PC-9 (cell line): ENCODE measurements around the gene AK9. TPM values are rescaled to one million over a fixed set of nuclear protein-coding genes. Genes with fewer than 3 reads are reported as not detected.

ENCODE experiments used
- BruUV-seq: library from RNA; stranded (reverse); fragments of 400-500 nt; replicated peaks from 2 replicates; lab custom pipeline; 2021; lab: Mats Ljungman, UMichigan
- CTCF ChIA-PET: fragments of 300-600 bp; sonication (Branson Sonifier 250); formaldehyde crosslinking; loops from one replicate; lab custom pipeline; 2022; ENCODE audit warnings: antibody characterized with exemption; lab: Charles Lee
- POLR2A ChIA-PET: fragments of 300-600 bp; sonication (Branson Sonifier 250); formaldehyde crosslinking; loops from one replicate; lab custom pipeline; 2022; ENCODE audit warnings: antibody characterized with exemption; ENCODE audit not compliant: unreplicated experiment; lab: Charles Lee
- DNase-seq, 2 experiments: peaks; one replicate each; pipeline versions ENCODE4 v3.0.0 to v3.0.0-alpha.2; 2015 to 2022; ENCODE audit warnings: mixed read lengths in 1 of 2
- H2AFZ ChIP-seq: fragments of 200-600 bp; sonication (generic); 2 replicates; pipeline ENCODE4 v1.8.1; 2017; ENCODE audit warnings: antibody characterized with exemption
- H3F3A ChIP-seq: fragments of 200-600 bp; sonication (generic); 2 replicates; pipeline ENCODE4 v1.8.1; 2017; ENCODE audit warnings: antibody characterized with exemption, mild to moderate bottlenecking, low read depth; ENCODE audit not compliant: insufficient read depth
- H3K27ac ChIP-seq: fragments of 200-600 bp; sonication (generic); 2 replicates; pipeline ENCODE4 v1.6.1; 2016; ENCODE audit warnings: mixed run types
- H3K27me3 ChIP-seq: fragments of 200-600 bp; sonication (generic); 2 replicates; pipeline ENCODE4 v1.6.1; 2016; ENCODE audit warnings: low read depth, mixed run types; ENCODE audit not compliant: insufficient read depth
- H3K36me3 ChIP-seq: fragments of 200-600 bp; sonication (generic); 2 replicates; pipeline ENCODE4 v1.6.1; 2016; ENCODE audit warnings: low read depth, mixed run types
- H3K4me1 ChIP-seq: fragments of 200-600 bp; sonication (generic); replicated peaks from 2 replicates; pipeline ENCODE4 v1.6.1; 2016; ENCODE audit warnings: mixed run types; ENCODE audit not compliant: insufficient read depth
- H3K4me2 ChIP-seq: fragments of 200-600 bp; sonication (generic); 2 replicates; pipeline ENCODE4 v1.6.1; 2017; ENCODE audit warnings: mixed run types
- H3K4me3 ChIP-seq: fragments of 200-600 bp; sonication (generic); 2 replicates; pipeline ENCODE4 v1.6.1; 2016; ENCODE audit warnings: mixed run types
- H3K79me2 ChIP-seq: fragments of 200-600 bp; sonication (generic); 2 replicates; pipeline ENCODE4 v1.6.1; 2017; ENCODE audit warnings: low read depth, mixed run types
- H3K9me2 ChIP-seq: fragments of 200-600 bp; sonication (generic); 2 replicates; pipeline ENCODE4 v1.8.1; 2017; ENCODE audit warnings: mild to moderate bottlenecking; ENCODE audit not compliant: insufficient read depth
- H3K9me3 ChIP-seq: fragments of 200-600 bp; sonication (generic); 2 replicates; pipeline ENCODE4 v1.8.1; 2016; ENCODE audit warnings: low read depth; ENCODE audit not compliant: insufficient read depth
- H4K20me1 ChIP-seq: fragments of 200-600 bp; sonication (generic); 2 replicates; pipeline ENCODE4 v1.8.1; 2017; ENCODE audit not compliant: insufficient read depth
- CTCF ChIP-seq: fragments of 200-600 bp; sonication (generic); conservative IDR thresholded peaks from 2 replicates; pipeline ENCODE4 v1.6.1; 2017; ENCODE audit warnings: mixed run types, antibody characterized with exemption, mild to moderate bottlenecking, moderate library complexity
- EZH2 ChIP-seq: fragments of 200-600 bp; sonication (generic); IDR thresholded peaks from 2 replicates; pipeline ENCODE4 v1.8.0; 2017; ENCODE audit warnings: antibody characterized with exemption, low read depth
- intact Hi-C: fragments of 100-400 bp; cut with micrococcal nuclease; formaldehyde crosslinking; loops from one replicate; pipeline ENCODE4 v1.10.0; 2022; ENCODE audit not compliant: unreplicated experiment
- total RNA-seq: library from RNA; stranded (reverse); gene quantifications from 2 replicates; pipeline ENCODE4 v1.2.3, GENCODE V29; 2021

The AK9 gene
- total RNA-seq, 1 experiment from 2014 or later = 7.4 TPM

GRCh38 chr6:109625199-109625598 is 65.8 kb downstream of the AK9 start:
- no peak for TF ChIP-seq EZH2
- H3F3A ChIP-seq = no peaks in the 10 kb centered on the region
- H3K27ac ChIP-seq = no peak overlapping the region
- H3K9me2 ChIP-seq = no peaks in the 10 kb centered on the region; the same call in 1 of the 2 replicates
- H3K4me2 ChIP-seq = no peak overlapping the region
- intact Hi-C loops = no loop called here
- no peaks in the 10 kb centered on the region for H3K4me1 ChIP-seq
- no TSS peak for BruUV-seq
- no peaks in the 10 kb centered on the region for H3K9me3 ChIP-seq
- no peak overlapping the region for H3K4me3 ChIP-seq
- H3K79me2 ChIP-seq = no peaks in the 10 kb centered on the region
- no peaks in the 10 kb centered on the region for H3K27me3 ChIP-seq
- no peak overlapping the region for H2AFZ ChIP-seq
- H3K36me3 ChIP-seq = no peaks in the 10 kb centered on the region
- DNase-seq = no peak
- CTCF ChIA-PET = no interaction called here
- POLR2A ChIA-PET = no interaction called here
- no peaks in the 10 kb centered on the region for H4K20me1 ChIP-seq

- H3K9me2 ChIP-seq = no peaks in the 10 kb centered on the region
- H4K20me1 ChIP-seq = no peaks in the 10 kb centered on the region
- no peaks in the 10 kb centered on the region for H3K9me3 ChIP-seq
- ChIA-PET POLR2A (no interaction called here), CTCF (no interaction called here)
- intact Hi-C loops = no loop called here
- no peak overlapping the region for H3K27ac ChIP-seq
- H3K79me2 ChIP-seq = no peaks in the 10 kb centered on the region
- TF ChIP-seq EZH2 (no peak), CTCF (no peak)
- no peaks in the 10 kb centered on the region for H3K36me3 ChIP-seq
- no peak overlapping the region for H3K4me2 ChIP-seq
- no TSS peak for BruUV-seq
- no peak overlapping the region for H2AFZ ChIP-seq
- no peak overlapping the region for H3K4me3 ChIP-seq
- H3K27me3 ChIP-seq = no peaks in the 10 kb centered on the region
- no peaks in the 10 kb centered on the region for H3F3A ChIP-seq
- no peak for DNase-seq
- no peaks in the 10 kb centered on the region for H3K4me1 ChIP-seq
Observed at GRCh38 chr6:109623288-109623687, 67.7 kb downstream of the AK9 start.

- Histone ChIP-seq H3K9me2 (no peaks in the 10 kb centered on the region), H3K79me2 (no peaks in the 10 kb centered on the region), H3K4me1 (no peaks in the 10 kb centered on the region), H3K4me3 (no peak overlapping the region), H3K36me3 (no peaks in the 10 kb centered on the region), H3K4me2 (no peak overlapping the region), H3K27ac (no peak overlapping the region), H4K20me1 (no peaks in the 10 kb centered on the region), H3K27me3 (no peaks in the 10 kb centered on the region), H3K9me3 (no peaks in the 10 kb centered on the region), H3F3A (peaks cover 3% of the 10 kb centered on the region; the same call in 1 of the 2 replicates), H2AFZ (no peak overlapping the region)
- POLR2A ChIA-PET = no interaction called here
- no TSS peak for BruUV-seq
- TF ChIP-seq CTCF (no peak), EZH2 (no peak)
- intact Hi-C loops = no loop called here
- CTCF ChIA-PET = no interaction called here
- no peak for DNase-seq
Observed at GRCh38 chr6:109612268-109612667, 78.7 kb downstream of the AK9 start.

GRCh38 chr6:109611502-109611901 is 79.5 kb downstream of the AK9 start:
- POLR2A ChIA-PET = no interaction called here
- intact Hi-C loops = no loop called here
- Histone ChIP-seq H4K20me1 (no peaks in the 10 kb centered on the region), H3K4me3 (no peak overlapping the region), H3K9me2 (no peaks in the 10 kb centered on the region), H3F3A (peaks cover 3% of the 10 kb centered on the region; the same call in 1 of the 2 replicates), H2AFZ (no peak overlapping the region), H3K27me3 (no peaks in the 10 kb centered on the region), H3K9me3 (no peaks in the 10 kb centered on the region), H3K4me2 (no peak overlapping the region), H3K27ac (no peak overlapping the region), H3K4me1 (no peaks in the 10 kb centered on the region), H3K36me3 (no peaks in the 10 kb centered on the region), H3K79me2 (no peaks in the 10 kb centered on the region)
- no peak for TF ChIP-seq EZH2
- no peak for TF ChIP-seq CTCF
- CTCF ChIA-PET = no interaction called here
- no peak for DNase-seq
- no TSS peak for BruUV-seq
